ENCODE results near the gene CCDC32. TPM values are rescaled to one million over a fixed set of nuclear protein-coding genes. Genes with fewer than 3 reads are reported as not detected.

The CCDC32 gene
- total and polyA plus RNA-seq, 2 of the 13 experiments (the other 11 are each of a cell fraction or from before 2014, with no cell fraction given): 10.8 to 23.2 TPM

GRCh38 chr15:40569129-40569953, 4.5 kb upstream of the CCDC32 start, which contains the start of gene RPUSD2 (continued):
- TF ChIP-seq ZBTB40 (IDR thresholded peaks at IDR 0.05) (no peak), ZBTB40 (CRISPR knock-in tag; IDR thresholded peaks at IDR 0.05) (peak; percentile 77), ZNF3 (CRISPR knock-in tag; IDR thresholded peaks at IDR 0.05) (peak; percentile 79), IKZF1 (IDR thresholded peaks at IDR 0.05) (no peak), SMARCE1 (IDR thresholded peaks at IDR 0.05; ENCODE audit: borderline replicate concordance) (no peak), ZSCAN21 (CRISPR knock-in tag; IDR thresholded peaks at IDR 0.05; ENCODE audit: borderline replicate concordance) (no peak), HOXA7 (CRISPR knock-in tag; IDR thresholded peaks at IDR 0.05) (no peak), ZNF788 (CRISPR knock-in tag; IDR thresholded peaks at IDR 0.05; ENCODE audit: borderline replicate concordance) (peak; percentile 91), MBD4 (IDR thresholded peaks at IDR 0.05; ENCODE audit: borderline replicate concordance, low read length) (no peak), HMG20B (CRISPR knock-in tag; conservative IDR thresholded peaks at IDR 0.05) (0 out of 2 replicates have a peak, but pooled peaks have one; percentile 27), NFE2 (CRISPR knock-in tag; IDR thresholded peaks at IDR 0.05) (no peak), ZNF564 (CRISPR knock-in tag; IDR thresholded peaks at IDR 0.05) (0 out of 2 replicates have a peak, but pooled peaks have one; percentile 26), AHR (CRISPR knock-in tag; IDR thresholded peaks at IDR 0.05) (no peak), HCFC1 (IDR thresholded peaks at IDR 0.05; ENCODE audit: low read depth, low read length) (peak; percentile 63), RXRA (CRISPR knock-in tag; IDR thresholded peaks at IDR 0.05) (peak; percentile 64; the same call in 1 of the 2 replicates), PHF21A (CRISPR knock-in tag; IDR thresholded peaks at IDR 0.05) (peak; percentile 86; the same call in 1 of the 2 replicates), BORCS8-MEF2B (CRISPR knock-in tag; IDR thresholded peaks at IDR 0.05) (peak; percentile 65), ZNF629 (CRISPR knock-in tag; conservative IDR thresholded peaks at IDR 0.05) (no peak), ZNF724P (CRISPR knock-in tag; IDR thresholded peaks at IDR 0.05; ENCODE audit: borderline replicate concordance) (no peak), CCDC6 (CRISPR knock-in tag; IDR thresholded peaks at IDR 0.05) (0 out of 2 replicates have a peak, but pooled peaks have one; percentile 45), ZNF24 (IDR thresholded peaks at IDR 0.05) (no peak), GABPB1 (CRISPR knock-in tag; IDR thresholded peaks at IDR 0.05) (peak; percentile 78), ZNF780A (CRISPR knock-in tag; IDR thresholded peaks at IDR 0.05) (no peak)
